Neural cell (in vitro differentiated cells): Measurements from ENCODE around the gene HS3ST5. TPM values are rescaled to one million over a fixed set of nuclear protein-coding genes. Genes with fewer than 3 reads are reported as not detected.

ENCODE experiments used
- H2AFZ ChIP-seq: fragments of 200-600, 300-800 bp; sonication (generic), shearing (Covaris generic); 2 replicates; pipeline ENCODE4 v1.6.0; 2014; ENCODE audit warnings: low read depth, mild to moderate bottlenecking, antibody characterized with exemption, low read length, moderate library complexity
- H3F3A ChIP-seq: fragments of 200-600 bp; shearing (Covaris generic); 2 replicates; pipeline ENCODE4 v1.6.1; 2016; ENCODE audit warnings: mild to moderate bottlenecking, moderate library complexity, mixed read lengths, antibody characterized with exemption, low read length; ENCODE audit not compliant: insufficient read depth, poor library complexity, severe bottlenecking
- H3K27ac ChIP-seq: fragments of 200-600, 300-800 bp; sonication (generic), shearing (Covaris generic); 2 replicates; pipeline ENCODE4 v1.5.1; 2014; ENCODE audit warnings: mild to moderate bottlenecking, low read length, moderate library complexity
- H3K27me3 ChIP-seq: fragments of 300-800, 200-600 bp; sonication (generic), shearing (Covaris generic); 2 replicates; pipeline ENCODE4 v1.6.0; 2014; ENCODE audit warnings: mild to moderate bottlenecking, low read depth, low read length, moderate library complexity; ENCODE audit not compliant: insufficient read depth
- H3K36me3 ChIP-seq: fragments of 300-800, 200-600 bp; sonication (generic), shearing (Covaris generic); 2 replicates; pipeline ENCODE4 v1.5.1; 2014; ENCODE audit warnings: mild to moderate bottlenecking, antibody characterized with exemption, low read length, moderate library complexity; ENCODE audit not compliant: insufficient read depth
- H3K4me2 ChIP-seq: fragments of 300-800, 200-600 bp; sonication (generic), shearing (Covaris generic); 2 replicates; pipeline ENCODE4 v1.6.0; 2014; ENCODE audit warnings: mild to moderate bottlenecking, low read length
- H3K4me3 ChIP-seq: fragments of 300-800, 200-600 bp; sonication (generic), shearing (Covaris generic); 2 replicates; pipeline ENCODE4 v1.5.1; 2014; ENCODE audit warnings: mild to moderate bottlenecking, low read length, moderate library complexity
- H3K79me2 ChIP-seq: fragments of 200-600 bp; shearing (Covaris generic); replicated peaks from 2 replicates; pipeline ENCODE4 v1.6.0; 2014; ENCODE audit warnings: mild to moderate bottlenecking, low read length, moderate library complexity; ENCODE audit not compliant: insufficient read depth
- H3K9ac ChIP-seq: fragments of 300-800, 200-600 bp; sonication (generic), shearing (Covaris generic); 2 replicates; pipeline ENCODE4 v1.6.1; 2016; ENCODE audit warnings: mild to moderate bottlenecking, low read length, mixed read lengths
- H3K9me2 ChIP-seq: fragments of 200-600 bp; shearing (Covaris generic); 2 replicates; pipeline ENCODE4 v1.6.1; 2016; ENCODE audit warnings: mild to moderate bottlenecking, low read length, mixed read lengths; ENCODE audit not compliant: insufficient read depth
- H3K9me3 ChIP-seq: fragments of 200-600, 300-800 bp; sonication (generic), shearing (Covaris generic); 2 replicates; pipeline ENCODE4 v1.6.1; 2016; ENCODE audit warnings: mild to moderate bottlenecking, mixed run types, low read length, moderate library complexity, mixed read lengths
- H4K20me1 ChIP-seq: fragments of 200-600 bp; shearing (Covaris generic); 2 replicates; pipeline ENCODE4 v1.6.1; 2016; ENCODE audit warnings: mild to moderate bottlenecking, mixed run types; ENCODE audit not compliant: insufficient read depth
- CTCF ChIP-seq: fragments of 450-650 bp; IDR thresholded peaks from 2 replicates; pipeline ENCODE4 v1.5.1; 2014; ENCODE audit warnings: antibody characterized with exemption, mild to moderate bottlenecking, moderate library complexity; ENCODE audit not compliant: poor library complexity, severe bottlenecking
- EP300 ChIP-seq: fragments of 450-650 bp; conservative IDR thresholded peaks from 2 replicates; pipeline ENCODE4 v1.6.1; 2014; ENCODE audit warnings: antibody characterized with exemption, mild to moderate bottlenecking, moderate library complexity; ENCODE audit not compliant: poor library complexity, severe bottlenecking
- EZH2 ChIP-seq: fragments of 200-600, 300-800 bp; shearing (Covaris generic), sonication (generic); IDR thresholded peaks from 2 replicates; pipeline ENCODE4 v1.6.1; 2014; ENCODE audit warnings: antibody characterized with exemption, low read length, borderline replicate concordance, mild to moderate bottlenecking; ENCODE audit not compliant: insufficient read depth, poor library complexity, severe bottlenecking
- MXI1 ChIP-seq: fragments of 450-650 bp; conservative IDR thresholded peaks from 2 replicates; pipeline ENCODE4 v1.6.1; 2014; ENCODE audit warnings: antibody characterized with exemption, mild to moderate bottlenecking; ENCODE audit not compliant: poor library complexity, severe bottlenecking
- POLR2AphosphoS5 ChIP-seq: IDR thresholded peaks from 2 replicates; pipeline ENCODE4 v1.6.1; 2012
- RAD21 ChIP-seq: fragments of 450-650 bp; conservative IDR thresholded peaks from 2 replicates; pipeline ENCODE4 v1.6.1; 2014; ENCODE audit warnings: antibody characterized with exemption, mild to moderate bottlenecking, moderate library complexity
- SMC3 ChIP-seq: fragments of 450-650 bp; conservative IDR thresholded peaks from 2 replicates; pipeline ENCODE4 v1.6.1; 2014; ENCODE audit warnings: antibody characterized with exemption, mild to moderate bottlenecking, moderate library complexity; ENCODE audit not compliant: poor library complexity
- TAF1 ChIP-seq: IDR thresholded peaks from 2 replicates; pipeline ENCODE4 v1.6.1; 2012; ENCODE audit warnings: low read depth
- polyA plus RNA-seq: library from polyadenylated mRNA; depleted of rRNA; stranded (reverse); fragments of >200 nt; gene quantifications from 2 replicates; pipeline ENCODE4 v1.2.3, GENCODE V29; 2014
- TF ChIP-seq, protein P1 (sequence below): IDR thresholded peaks from 2 replicates; pipeline ENCODE4 v1.6.1; 2012; ENCODE audit warnings: borderline replicate concordance

Gene HS3ST5
- polyA plus RNA-seq, 1 donor from 2014 or later, result not detected

GRCh38 chr6:114286211-114286610, 56.6 kb downstream of the HS3ST5 start:
- Histone ChIP-seq H3K27ac (no peak overlapping the region), H3K4me2 (no peak overlapping the region), H3K4me3 (no peak overlapping the region), H3F3A (no peaks in the 10 kb centered on the region), H3K9me3 (no peaks in the 10 kb centered on the region), H3K9me2 (no peaks in the 10 kb centered on the region), H3K36me3 (no peaks in the 10 kb centered on the region), H4K20me1 (no peaks in the 10 kb centered on the region), H3K27me3 (no peaks in the 10 kb centered on the region), H2AFZ (no peak overlapping the region), H3K9ac (no peak overlapping the region), H3K79me2 (no peaks in the 10 kb centered on the region)
- TF ChIP-seq MXI1, result no peak
- TF ChIP-seq POLR2AphosphoS5, result no peak
- TF ChIP-seq SMC3, result no peak
- no peak for TF ChIP-seq EP300
- TF ChIP-seq, protein P1, sequence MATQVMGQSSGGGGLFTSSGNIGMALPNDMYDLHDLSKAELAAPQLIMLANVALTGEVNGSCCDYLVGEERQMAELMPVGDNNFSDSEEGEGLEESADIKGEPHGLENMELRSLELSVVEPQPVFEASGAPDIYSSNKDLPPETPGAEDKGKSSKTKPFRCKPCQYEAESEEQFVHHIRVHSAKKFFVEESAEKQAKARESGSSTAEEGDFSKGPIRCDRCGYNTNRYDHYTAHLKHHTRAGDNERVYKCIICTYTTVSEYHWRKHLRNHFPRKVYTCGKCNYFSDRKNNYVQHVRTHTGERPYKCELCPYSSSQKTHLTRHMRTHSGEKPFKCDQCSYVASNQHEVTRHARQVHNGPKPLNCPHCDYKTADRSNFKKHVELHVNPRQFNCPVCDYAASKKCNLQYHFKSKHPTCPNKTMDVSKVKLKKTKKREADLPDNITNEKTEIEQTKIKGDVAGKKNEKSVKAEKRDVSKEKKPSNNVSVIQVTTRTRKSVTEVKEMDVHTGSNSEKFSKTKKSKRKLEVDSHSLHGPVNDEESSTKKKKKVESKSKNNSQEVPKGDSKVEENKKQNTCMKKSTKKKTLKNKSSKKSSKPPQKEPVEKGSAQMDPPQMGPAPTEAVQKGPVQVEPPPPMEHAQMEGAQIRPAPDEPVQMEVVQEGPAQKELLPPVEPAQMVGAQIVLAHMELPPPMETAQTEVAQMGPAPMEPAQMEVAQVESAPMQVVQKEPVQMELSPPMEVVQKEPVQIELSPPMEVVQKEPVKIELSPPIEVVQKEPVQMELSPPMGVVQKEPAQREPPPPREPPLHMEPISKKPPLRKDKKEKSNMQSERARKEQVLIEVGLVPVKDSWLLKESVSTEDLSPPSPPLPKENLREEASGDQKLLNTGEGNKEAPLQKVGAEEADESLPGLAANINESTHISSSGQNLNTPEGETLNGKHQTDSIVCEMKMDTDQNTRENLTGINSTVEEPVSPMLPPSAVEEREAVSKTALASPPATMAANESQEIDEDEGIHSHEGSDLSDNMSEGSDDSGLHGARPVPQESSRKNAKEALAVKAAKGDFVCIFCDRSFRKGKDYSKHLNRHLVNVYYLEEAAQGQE, result no peak
- TF ChIP-seq TAF1, result no peak
- TF ChIP-seq CTCF, result no peak
- TF ChIP-seq EZH2, result no peak
- no peak for TF ChIP-seq RAD21

DNA sequence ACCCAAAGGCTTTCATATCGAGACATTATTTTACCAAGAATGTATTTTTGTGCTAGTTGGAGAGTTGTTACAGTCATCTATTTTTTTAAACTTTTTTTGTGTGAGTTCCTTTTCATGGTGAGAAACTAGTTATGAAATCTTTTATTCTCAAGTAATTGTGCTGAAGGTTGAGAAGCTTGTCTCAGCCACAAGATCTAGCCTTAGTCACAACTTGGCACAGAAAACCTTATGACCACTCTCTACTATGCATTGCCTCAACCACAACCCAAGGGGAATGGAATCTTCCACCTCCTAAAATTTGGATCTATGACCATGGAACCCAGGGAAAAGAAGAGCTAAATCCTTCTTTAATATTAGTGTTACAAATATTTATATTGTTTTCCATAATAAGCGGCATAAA, 58.5 kb downstream of the HS3ST5 start:
- Histone ChIP-seq H3K4me2 (no peak overlapping the region), H3F3A (no peaks in the 10 kb centered on the region), H4K20me1 (no peaks in the 10 kb centered on the region), H3K9ac (no peak overlapping the region), H3K36me3 (no peaks in the 10 kb centered on the region), H3K27me3 (no peaks in the 10 kb centered on the region), H2AFZ (no peak overlapping the region), H3K9me2 (no peaks in the 10 kb centered on the region), H3K79me2 (no peaks in the 10 kb centered on the region), H3K4me3 (no peak overlapping the region), H3K27ac (no peak overlapping the region), H3K9me3 (no peaks in the 10 kb centered on the region)
- TF ChIP-seq CTCF (no peak), EP300 (no peak), TAF1 (no peak), RAD21 (no peak), SMC3 (no peak), MXI1 (no peak), EZH2 (no peak), POLR2AphosphoS5 (no peak)
- TF ChIP-seq, protein P1, result no peak
